ENCODE results near the gene TTPAL. TPM values are rescaled to one million over a fixed set of nuclear protein-coding genes. Genes with fewer than 3 reads are reported as not detected.

Gene TTPAL
- total and polyA plus RNA-seq, 10 donors = 3.5 to 16.3 (median 11.8) TPM

DNA sequence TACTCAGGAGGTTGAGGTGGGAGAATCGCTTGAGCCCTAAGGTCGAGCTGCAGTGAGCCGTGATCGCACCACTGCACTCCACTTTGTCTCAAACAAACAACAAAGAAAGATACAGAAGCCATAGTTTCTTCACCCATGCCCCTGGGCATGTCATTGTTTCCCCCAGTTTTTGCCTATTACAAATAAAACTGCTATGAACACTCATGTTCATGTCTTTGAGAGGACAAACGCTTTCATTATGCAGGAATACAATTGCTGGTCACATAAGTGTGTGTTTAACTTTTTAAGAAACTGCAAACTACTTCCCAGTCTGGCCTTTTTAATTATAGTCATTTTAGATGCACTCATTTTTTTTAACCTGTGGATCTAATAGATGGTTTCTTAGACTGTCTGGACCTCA is 12.2 kb upstream of the TTPAL start:
- no peak for TF ChIP-seq POLR2A (IDR thresholded peaks at IDR 0.05)
- TF ChIP-seq POLR2AphosphoS5 (IDR thresholded peaks at IDR 0.05) = no peak
- no peak for TF ChIP-seq CTCF (IDR thresholded peaks at IDR 0.05 in 8 of 11, conservative IDR thresholded peaks at IDR 0.05 in 3 of 11)
- 70 to 90% (median 84%) methylated on average over 5 of the region's 5 CpGs for WGBS, 5 donors
- Histone ChIP-seq H3K36me3 (no peaks in the 10 kb centered on the region), H3K27me3 (replicated peaks in 1 of 7) (no peaks in the 10 kb centered on the region), H3K4me1 (no peaks in the 10 kb centered on the region), H3K27ac (no peak overlapping the region), H3K9me3 (no peaks in the 10 kb centered on the region), H3K4me3 (no peak overlapping the region)
- intact Hi-C loops (cut with DNase I; ENCODE audit: low total_unique reads) = no loop called here
- DNase-seq = no peak

GRCh38 chr20:44464514-44464913 is 11.2 kb upstream of the TTPAL start:
- Histone ChIP-seq H3K4me1 (no peaks in the 10 kb centered on the region), H3K4me3 (no peak overlapping the region), H3K27me3 (replicated peaks in 1 of 7) (no peaks in the 10 kb centered on the region), H3K9me3 (no peaks in the 10 kb centered on the region), H3K27ac (no peak overlapping the region), H3K36me3 (no peaks in the 10 kb centered on the region)
- DNase-seq = no peak
- no peak for TF ChIP-seq POLR2A (IDR thresholded peaks at IDR 0.05)
- TF ChIP-seq POLR2AphosphoS5 (IDR thresholded peaks at IDR 0.05) = no peak
- TF ChIP-seq CTCF (IDR thresholded peaks at IDR 0.05 in 8 of 11, conservative IDR thresholded peaks at IDR 0.05 in 3 of 11) = no peak
- intact Hi-C loops (cut with DNase I; ENCODE audit: low total_unique reads) = no loop called here
- 75 to 100% (median 85%) methylated on average over 3 of the region's 3 CpGs for WGBS, 5 donors

GRCh38 chr20:44465001-44465560 is 10.6 kb upstream of the TTPAL start:
- H3K27me3 ChIP-seq (replicated peaks in 1 of 7) = no peaks in the 10 kb centered on the region
- no peaks in the 10 kb centered on the region for H3K9me3 ChIP-seq
- no peaks in the 10 kb centered on the region for H3K36me3 ChIP-seq
- intact Hi-C loops (cut with DNase I; ENCODE audit: low total_unique reads) = no loop called here
- no peak for DNase-seq
- H3K4me1 ChIP-seq = no peaks in the 10 kb centered on the region
- no peak for TF ChIP-seq CTCF (IDR thresholded peaks at IDR 0.05 in 8 of 11, conservative IDR thresholded peaks at IDR 0.05 in 3 of 11)
- TF ChIP-seq POLR2A (IDR thresholded peaks at IDR 0.05) = no peak
- TF ChIP-seq POLR2AphosphoS5 (IDR thresholded peaks at IDR 0.05) = no peak
- 59 to 75% (median 70%) methylated on average over 3 of the region's 3 CpGs for WGBS, 5 donors
- H3K27ac ChIP-seq = no peak overlapping the region
- H3K4me3 ChIP-seq = no peak overlapping the region

DNA sequence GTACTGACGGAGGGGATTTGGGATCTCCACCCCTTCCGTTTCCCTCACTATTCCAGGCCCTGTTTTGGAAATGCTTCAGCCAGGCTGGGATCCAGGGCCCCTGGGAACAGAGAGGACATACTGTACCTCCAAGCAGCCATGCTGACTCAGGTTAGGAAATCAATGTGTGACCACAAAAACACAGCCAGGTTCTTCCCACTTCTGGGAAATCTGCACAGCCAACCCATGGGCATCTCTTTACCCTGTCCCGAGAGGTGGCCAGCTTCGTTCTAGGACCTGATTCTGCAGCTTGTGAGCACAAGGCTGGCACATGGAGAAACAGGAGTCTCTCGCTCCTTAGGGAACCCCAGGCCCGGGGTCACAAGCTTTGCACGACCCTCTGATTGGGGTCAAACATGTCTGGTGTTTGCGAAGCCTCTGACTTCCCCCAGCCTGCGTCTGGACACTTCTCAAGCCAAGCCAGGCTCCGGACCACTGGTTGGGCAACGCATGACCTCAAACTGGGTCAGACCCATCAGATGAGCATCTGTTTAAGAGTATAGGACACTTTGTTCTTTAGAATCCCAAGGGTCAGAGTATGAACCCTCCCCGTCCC is 8.3 kb upstream of the TTPAL start:
- H3K27ac ChIP-seq = no peak overlapping the region
- DNase-seq = no peak
- H3K4me1 ChIP-seq = no peaks in the 10 kb centered on the region
- WGBS, 5 donors = 70 to 84% (median 75%) methylated on average over 8 to 12 of the region's 12 CpGs
- TF ChIP-seq POLR2A (IDR thresholded peaks at IDR 0.05) = no peak
- no peak for TF ChIP-seq POLR2AphosphoS5 (IDR thresholded peaks at IDR 0.05)
- no peak for TF ChIP-seq CTCF (IDR thresholded peaks at IDR 0.05 in 8 of 11, conservative IDR thresholded peaks at IDR 0.05 in 3 of 11)
- H3K27me3 ChIP-seq (replicated peaks in 1 of 7) = no peaks in the 10 kb centered on the region
- no peak overlapping the region for H3K4me3 ChIP-seq
- intact Hi-C loops (cut with DNase I; ENCODE audit: low total_unique reads) = no loop called here
- no peaks in the 10 kb centered on the region for H3K36me3 ChIP-seq
- H3K9me3 ChIP-seq = no peaks in the 10 kb centered on the region

All from spleen (tissue), 11 donors.